HCT116 (cell line): ENCODE data around the gene ORM1. TPM values are rescaled to one million over a fixed set of nuclear protein-coding genes. Genes with fewer than 3 reads are reported as not detected.

Source experiments
- ATAC-seq: fragments of 200-7000 bp; cut with Tn5 transposase; 2 replicates; pipeline ENCODE4 v1.9.1; 2020; ENCODE audit warnings: mild to moderate bottlenecking, moderate library complexity
- BruUV-seq: library from RNA; stranded (reverse); fragments of 400-500 nt; replicated peaks from 2 replicates; lab custom pipeline; 2021; lab: Mats Ljungman, UMichigan
- CTCF ChIA-PET: fragments of 300-600 bp; sonication (Branson Sonifier 250); formaldehyde crosslinking; loops from one replicate; lab custom pipeline; 2021; ENCODE audit warnings: antibody characterized with exemption; lab: Charles Lee
- POLR2A ChIA-PET: fragments of 300-600, 350-600 bp; sonication (Branson Sonifier 250); formaldehyde crosslinking; loops from one replicate; lab custom pipeline; 2021; ENCODE audit warnings: antibody characterized with exemption; lab: Charles Lee
- RAD21 ChIA-PET, 2 experiments: fragments of 300-600 bp; sonication (Branson Sonifier 250); formaldehyde crosslinking; loops; one replicate each; lab custom pipeline; 2023; ENCODE audit warnings: low total read pairs in 2 of 2; ENCODE audit not compliant: uncharacterized antibody in 2 of 2, unreplicated experiment in 2 of 2, low non-redundant PET in 1 of 2; lab: Charles Lee
- DNase-seq: peaks from one replicate; pipeline ENCODE4 v3.0.0-alpha.2; 2010; ENCODE audit warnings: low read depth, low spot score
- H2AFZ ChIP-seq: fragments of 200-600 bp; shearing (Covaris generic), sonication (generic); 2 replicates; pipeline ENCODE4 v1.6.1; 2017; ENCODE audit warnings: low read depth, mixed run types, mixed read lengths, antibody characterized with exemption, low read length; ENCODE audit not compliant: poor library complexity, severe bottlenecking
- H3K27ac ChIP-seq: 2 replicates; pipeline ENCODE4 v1.5.1; 2012; ENCODE audit warnings: low read depth, low read length
- H3K27me3 ChIP-seq: fragments of 200-600 bp; sonication (generic); 2 replicates; pipeline ENCODE4 v1.6.1; 2016; ENCODE audit warnings: mixed run types, low read length, mixed read lengths; ENCODE audit not compliant: insufficient read depth
- H3K36me3 ChIP-seq, 2 experiments: fragments of 200-500 bp in 1 of 2; fragments of 200-600 bp in 1 of 2; sonication (Bioruptor generic) in 1 of 2; sonication (generic) in 1 of 2; 2 replicates each; pipeline versions ENCODE4 v1.5.1 to v1.6.1; 2014 to 2016; ENCODE audit warnings: low read length in 2 of 2, inconsistent platforms in 1 of 2, mixed read lengths in 1 of 2, mixed run types in 1 of 2; ENCODE audit not compliant: insufficient read depth in 2 of 2, control insufficient read depth in 1 of 2
- H3K4me1 ChIP-seq, 2 experiments: fragments of 200-600 bp in 1 of 2; sonication (generic) in 1 of 2; 2 replicates each; pipeline versions ENCODE4 v1.5.1 to v1.6.1; 2012 to 2017; ENCODE audit warnings: low read length in 2 of 2, inconsistent platforms in 1 of 2, mild to moderate bottlenecking in 1 of 2, mixed read lengths in 1 of 2, mixed run types in 1 of 2, moderate library complexity in 1 of 2; ENCODE audit not compliant: insufficient read depth in 2 of 2, control insufficient read depth in 1 of 2
- H3K4me2 ChIP-seq: fragments of 200-600 bp; sonication (generic); 2 replicates; pipeline ENCODE4 v1.6.1; 2017; ENCODE audit warnings: mixed run types, low read length, mixed read lengths
- H3K4me3 ChIP-seq, 2 experiments: fragments of 200-600 bp in 1 of 2; sonication (generic) in 1 of 2; replicated peaks in 1 of 2; 2 replicates each; pipeline ENCODE4 v1.5.1; 2011 to 2016; ENCODE audit warnings: low read length in 2 of 2, control low read depth in 1 of 2, low read depth in 1 of 2, mild to moderate bottlenecking in 1 of 2, mixed read lengths in 1 of 2, mixed run types in 1 of 2
- H3K79me2 ChIP-seq: fragments of 200-600 bp; sonication (generic); 2 replicates; pipeline ENCODE4 v1.6.1; 2017; ENCODE audit warnings: mild to moderate bottlenecking, mixed run types, low read length, moderate library complexity, mixed read lengths; ENCODE audit not compliant: insufficient read depth
- H3K9ac ChIP-seq: fragments of 200-600 bp; sonication (generic); 2 replicates; pipeline ENCODE4 v1.6.1; 2016; ENCODE audit warnings: low read length, mixed read lengths
- H3K9me2 ChIP-seq: fragments of 200-600 bp; sonication (generic), shearing (Covaris generic); 2 replicates; pipeline ENCODE4 v1.6.1; 2017; ENCODE audit warnings: mixed run types, mild to moderate bottlenecking, moderate library complexity; ENCODE audit not compliant: insufficient read depth
- H3K9me3 ChIP-seq, 2 experiments: fragments of 200-500 bp in 1 of 2; fragments of 200-600 bp in 1 of 2; sonication (Bioruptor generic) in 1 of 2; sonication (generic) in 1 of 2; 2 replicates each; pipeline ENCODE4 v1.6.1; 2014 to 2017; ENCODE audit warnings: low read length in 2 of 2, mixed read lengths in 2 of 2, inconsistent platforms in 1 of 2, low read depth in 1 of 2, mild to moderate bottlenecking in 1 of 2, mixed run types in 1 of 2, moderate library complexity in 1 of 2; ENCODE audit not compliant: control insufficient read depth in 1 of 2, insufficient read depth in 1 of 2
- H4K20me1 ChIP-seq: fragments of 200-600 bp; sonication (generic), shearing (Covaris generic); 2 replicates; pipeline ENCODE4 v1.6.1; 2017; ENCODE audit warnings: mixed run types, mild to moderate bottlenecking, moderate library complexity; ENCODE audit not compliant: insufficient read depth
- CTCF ChIP-seq, 3 experiments: fragments of 200-600 bp in 1 of 3; sonication (generic) in 1 of 3; IDR thresholded peaks in 2 of 3; conservative IDR thresholded peaks in 1 of 3; 2 replicates each; pipeline ENCODE4 v1.5.1; 2012 to 2017; ENCODE audit warnings: low read depth in 2 of 3, low read length in 2 of 3, antibody characterized with exemption in 1 of 3, borderline replicate concordance in 1 of 3, control low read depth in 1 of 3, mild to moderate bottlenecking in 1 of 3, mixed read lengths in 1 of 3, mixed run types in 1 of 3, moderate library complexity in 1 of 3; ENCODE audit not compliant: insufficient read depth in 1 of 3
- EZH2phosphoT487 ChIP-seq: fragments of 200-600 bp; IDR thresholded peaks from 2 replicates; pipeline ENCODE4 v1.6.1; 2018; ENCODE audit warnings: antibody characterized with exemption, borderline replicate concordance
- RAD21 ChIP-seq: IDR thresholded peaks from 2 replicates; pipeline ENCODE4 v1.6.1; 2012; ENCODE audit warnings: low read depth, mild to moderate bottlenecking
- ZNF274 ChIP-seq: fragments of 200-500 bp; sonication (Bioruptor generic); IDR thresholded peaks from 2 replicates; pipeline ENCODE4 v1.6.1; 2014; ENCODE audit warnings: mild to moderate bottlenecking, low read depth, low read length, inconsistent platforms
- intact Hi-C: fragments of 100-400 bp; cut with micrococcal nuclease; formaldehyde crosslinking; loops from 2 replicates; pipeline ENCODE4 v1.10.0; 2022
- total RNA-seq: library from RNA; stranded (reverse); gene quantifications from one replicate; pipeline ENCODE4 v1.2.1, GENCODE V29; 2021; ENCODE audit not compliant: unreplicated experiment

Gene ORM1
- total RNA-seq, 1 experiment from 2014 or later = 5.6 TPM

GRCh38 chr9:114278881-114279570 lies 43.9 kb upstream of the ORM1 start (continued):
- TF ChIP-seq CTCF (IDR thresholded peaks at IDR 0.05 in 2 of 3, conservative IDR thresholded peaks at IDR 0.05 in 1 of 3; ENCODE audit: borderline replicate concordance in 1 of 3, insufficient read depth in 1 of 3, low read depth in 2 of 3, low read length in 2 of 3) = no peak
- TF ChIP-seq RAD21 = peak; percentile 37; the same call in 1 of the 2 replicates

DNA sequence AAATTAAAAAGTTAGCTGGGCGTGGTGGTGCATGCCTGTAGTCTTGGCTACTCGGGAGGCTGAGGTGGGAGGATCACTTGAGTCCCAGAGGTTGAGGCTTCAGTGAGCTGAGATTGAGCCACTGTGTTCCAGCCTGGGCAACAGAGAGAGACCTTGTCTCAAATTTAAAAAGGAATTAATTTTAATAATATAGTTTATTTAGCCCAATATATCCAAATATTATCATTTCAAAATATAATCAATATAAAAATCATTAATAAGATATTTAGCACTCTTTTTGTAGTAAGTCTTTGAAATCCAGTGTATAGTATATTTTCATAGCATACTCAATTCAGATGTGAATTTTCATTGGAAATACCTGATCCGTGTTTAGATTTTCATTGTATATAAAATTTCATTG lies 43.2 kb upstream of the ORM1 start:
- Histone ChIP-seq H2AFZ (no peak overlapping the region), H3K9me3 (no peaks in the 10 kb centered on the region), H3K9ac (no peak overlapping the region), H3K79me2 (no peaks in the 10 kb centered on the region), H3K27me3 (no peaks in the 10 kb centered on the region), H3K4me3 (no peak overlapping the region), H3K27ac (peak overlapping the region; percentile 91; the same call in 1 of the 2 replicates), H3K4me2 (peak overlapping the region; percentile 65; the same call in 1 of the 2 replicates), H3K4me1 (peaks cover 24 to 37% of the 10 kb centered on the region in 2 experiments), H4K20me1 (no peaks in the 10 kb centered on the region), H3K9me2 (no peaks in the 10 kb centered on the region), H3K36me3 (no peaks in the 10 kb centered on the region)
- RAD21 ChIA-PET = interaction anchor here in 1 of 2 experiments (1.4 kb wide), 1 partner anchor 11 kb away, joined by 3 read pairs; no protein-coding TSS in a partner anchor
- TF ChIP-seq EZH2phosphoT487 (no peak), ZNF274 (no peak)
- ATAC-seq (no peak), DNase-seq (no peak)
- POLR2A ChIA-PET = no interaction called here
- CTCF ChIA-PET = interaction anchor here (1.5 kb wide), 3 partner anchors 11 to 197 kb away, joined by 4 to 8 read pairs (median 4); no protein-coding TSS in a partner anchor
- intact Hi-C loops = loop anchor here (5.0 kb wide), 1 partner anchor 172 kb away; no protein-coding TSS in a partner anchor
- no TSS peak for BruUV-seq
